WTC11 (cell line): Measurements from ENCODE around the gene CFAP77.

Experiments
- EMX1 ChIP-seq: fragments of 250-450 bp; sonication (Bioruptor Pico); IDR thresholded peaks from 2 replicates; pipeline ENCODE4 v1.8.0; 2021; ENCODE audit warnings: mild to moderate bottlenecking
- IRF1 ChIP-seq: sonication (generic); formaldehyde crosslinking; IDR thresholded peaks from 2 replicates; pipeline ENCODE4 v1.8.0; 2023; ENCODE audit warnings: missing genetic modification reagents
- JUN ChIP-seq: sonication (generic); formaldehyde crosslinking; IDR thresholded peaks from 2 replicates; pipeline ENCODE4 v1.8.0; 2023; ENCODE audit warnings: mild to moderate bottlenecking, missing genetic modification reagents
- MXD4 ChIP-seq: fragments of 250-450 bp; sonication (Bioruptor Pico); IDR thresholded peaks from 2 replicates; pipeline ENCODE4 v1.8.0; 2021; ENCODE audit warnings: mild to moderate bottlenecking, moderate library complexity, borderline replicate concordance
- NFYB ChIP-seq: sonication (generic); formaldehyde crosslinking; conservative IDR thresholded peaks from 2 replicates; pipeline ENCODE4 v1.8.0; 2022; ENCODE audit warnings: low read depth, missing genetic modification reagents
- NR3C1 ChIP-seq: sonication (generic); formaldehyde crosslinking; conservative IDR thresholded peaks from 2 replicates; pipeline ENCODE4 v1.8.1; 2023; ENCODE audit warnings: low read depth, mild to moderate bottlenecking, missing genetic modification reagents
- TF ChIP-seq, protein P1 (sequence below): fragments of 200-600 bp; IDR thresholded peaks from 2 replicates; pipeline ENCODE4 v1.8.0; 2022; ENCODE audit warnings: antibody characterized with exemption
- TF ChIP-seq, protein P2 (sequence below): sonication (generic); formaldehyde crosslinking; IDR thresholded peaks from 2 replicates; pipeline ENCODE4 v1.8.0; 2022; ENCODE audit warnings: mild to moderate bottlenecking, missing genetic modification reagents
- TF ChIP-seq, protein P3 (sequence below): sonication (generic); formaldehyde crosslinking; IDR thresholded peaks from 2 replicates; pipeline ENCODE4 v1.8.1; 2023; ENCODE audit warnings: mild to moderate bottlenecking, moderate library complexity, missing genetic modification reagents

- TF ChIP-seq, protein P1, sequence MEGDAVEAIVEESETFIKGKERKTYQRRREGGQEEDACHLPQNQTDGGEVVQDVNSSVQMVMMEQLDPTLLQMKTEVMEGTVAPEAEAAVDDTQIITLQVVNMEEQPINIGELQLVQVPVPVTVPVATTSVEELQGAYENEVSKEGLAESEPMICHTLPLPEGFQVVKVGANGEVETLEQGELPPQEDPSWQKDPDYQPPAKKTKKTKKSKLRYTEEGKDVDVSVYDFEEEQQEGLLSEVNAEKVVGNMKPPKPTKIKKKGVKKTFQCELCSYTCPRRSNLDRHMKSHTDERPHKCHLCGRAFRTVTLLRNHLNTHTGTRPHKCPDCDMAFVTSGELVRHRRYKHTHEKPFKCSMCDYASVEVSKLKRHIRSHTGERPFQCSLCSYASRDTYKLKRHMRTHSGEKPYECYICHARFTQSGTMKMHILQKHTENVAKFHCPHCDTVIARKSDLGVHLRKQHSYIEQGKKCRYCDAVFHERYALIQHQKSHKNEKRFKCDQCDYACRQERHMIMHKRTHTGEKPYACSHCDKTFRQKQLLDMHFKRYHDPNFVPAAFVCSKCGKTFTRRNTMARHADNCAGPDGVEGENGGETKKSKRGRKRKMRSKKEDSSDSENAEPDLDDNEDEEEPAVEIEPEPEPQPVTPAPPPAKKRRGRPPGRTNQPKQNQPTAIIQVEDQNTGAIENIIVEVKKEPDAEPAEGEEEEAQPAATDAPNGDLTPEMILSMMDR, result no peak
- TF ChIP-seq EMX1 (CRISPR knock-in tag) (no peak), NR3C1 (CRISPR knock-in tag) (no peak), IRF1 (CRISPR knock-in tag) (no peak), MXD4 (CRISPR knock-in tag) (no peak), JUN (CRISPR knock-in tag) (no peak), NFYB (CRISPR knock-in tag) (no peak)
- TF ChIP-seq, protein P2, sequence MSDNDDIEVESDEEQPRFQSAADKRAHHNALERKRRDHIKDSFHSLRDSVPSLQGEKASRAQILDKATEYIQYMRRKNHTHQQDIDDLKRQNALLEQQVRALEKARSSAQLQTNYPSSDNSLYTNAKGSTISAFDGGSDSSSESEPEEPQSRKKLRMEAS (CRISPR knock-in tag), result no peak
- TF ChIP-seq, protein P3, sequence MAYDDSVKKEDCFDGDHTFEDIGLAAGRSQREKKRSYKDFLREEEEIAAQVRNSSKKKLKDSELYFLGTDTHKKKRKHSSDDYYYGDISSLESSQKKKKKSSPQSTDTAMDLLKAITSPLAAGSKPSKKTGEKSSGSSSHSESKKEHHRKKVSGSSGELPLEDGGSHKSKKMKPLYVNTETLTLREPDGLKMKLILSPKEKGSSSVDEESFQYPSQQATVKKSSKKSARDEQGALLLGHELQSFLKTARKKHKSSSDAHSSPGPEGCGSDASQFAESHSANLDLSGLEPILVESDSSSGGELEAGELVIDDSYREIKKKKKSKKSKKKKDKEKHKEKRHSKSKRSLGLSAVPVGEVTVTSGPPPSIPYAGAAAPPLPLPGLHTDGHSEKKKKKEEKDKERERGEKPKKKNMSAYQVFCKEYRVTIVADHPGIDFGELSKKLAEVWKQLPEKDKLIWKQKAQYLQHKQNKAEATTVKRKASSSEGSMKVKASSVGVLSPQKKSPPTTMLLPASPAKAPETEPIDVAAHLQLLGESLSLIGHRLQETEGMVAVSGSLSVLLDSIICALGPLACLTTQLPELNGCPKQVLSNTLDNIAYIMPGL, result no peak
Observed at GRCh38 chr9:132460240-132460639, 50.2 kb downstream of the CFAP77 start.
